CD4-positive, alpha-beta memory T cell (primary cell): Measurements from ENCODE around the gene NODAL. TPM values are rescaled to one million over a fixed set of nuclear protein-coding genes. Genes with fewer than 3 reads are reported as not detected.

Experiments used
- CTCF ChIA-PET: fragments of 350-600 bp; sonication (Branson Sonifier 250); formaldehyde crosslinking; loops from one replicate; lab custom pipeline; 2021; ENCODE audit warnings: inconsistent platforms; ENCODE audit not compliant: partially characterized antibody; lab: Charles Lee
- POLR2A ChIA-PET: fragments of 350-600 bp; sonication (Branson Sonifier 250); formaldehyde crosslinking; loops from one replicate; lab custom pipeline; 2021; ENCODE audit not compliant: partially characterized antibody; lab: Charles Lee
- DNase-seq, 5 donors: peaks; one replicate each; pipeline versions ENCODE4 v3.0.0 to v3.0.0-alpha.2; 2020 to 2022; ENCODE audit warnings: mixed read lengths in 1 of 5
- H3K27ac ChIP-seq: one replicate; pipeline ENCODE4 v1.7.0; 2013; ENCODE audit warnings: low read depth, low read length
- H3K27me3 ChIP-seq: 2 replicates; pipeline ENCODE4 v1.7.0; 2013; ENCODE audit warnings: mild to moderate bottlenecking, low read length, moderate library complexity; ENCODE audit not compliant: insufficient read depth
- H3K36me3 ChIP-seq: 2 replicates; pipeline ENCODE4 v1.7.0; 2013; ENCODE audit warnings: mild to moderate bottlenecking, low read length, moderate library complexity; ENCODE audit not compliant: insufficient read depth
- H3K4me1 ChIP-seq: 2 replicates; pipeline ENCODE4 v1.7.0; 2013; ENCODE audit warnings: mild to moderate bottlenecking, low read length, moderate library complexity; ENCODE audit not compliant: insufficient read depth
- H3K4me3 ChIP-seq, 2 donors: one replicate each; pipeline ENCODE4 v1.7.0; 2013; ENCODE audit warnings: low read length in 2 of 2, mild to moderate bottlenecking in 1 of 2
- H3K9me3 ChIP-seq, 2 donors: one replicate each; pipeline ENCODE4 v1.7.0; 2013; ENCODE audit warnings: low read length in 2 of 2, control low read depth in 1 of 2; ENCODE audit not compliant: control insufficient read depth in 1 of 2
- H3K27ac Mint-ChIP-seq, 7 donors: one replicate each; pipeline ENCODE4 v1.8.0; 2020 to 2021; ENCODE audit warnings: mixed read lengths in 7 of 7, mild to moderate bottlenecking in 6 of 7, inconsistent platforms in 3 of 7, moderate library complexity in 3 of 7
- H3K27me3 Mint-ChIP-seq, 2 donors: one replicate each; pipeline ENCODE4 v1.8.0; 2020 to 2021; ENCODE audit warnings: mixed read lengths in 2 of 2
- H3K36me3 Mint-ChIP-seq, 2 donors: one replicate each; pipeline ENCODE4 v1.8.0; 2020 to 2021; ENCODE audit warnings: mixed read lengths in 2 of 2, inconsistent platforms in 1 of 2, mild to moderate bottlenecking in 1 of 2
- H3K4me1 Mint-ChIP-seq, 4 donors: one replicate each; pipeline ENCODE4 v1.8.0; 2020 to 2021; ENCODE audit warnings: mixed read lengths in 4 of 4, mild to moderate bottlenecking in 1 of 4
- H3K4me3 Mint-ChIP-seq, 8 donors: one replicate each; pipeline ENCODE4 v1.8.0; 2020 to 2021; ENCODE audit warnings: mixed read lengths in 8 of 8, mild to moderate bottlenecking in 7 of 8, moderate library complexity in 6 of 8, inconsistent platforms in 3 of 8
- H3K9me3 Mint-ChIP-seq, 8 donors: one replicate each; pipeline ENCODE4 v1.8.0; 2020 to 2021; ENCODE audit warnings: mixed read lengths in 8 of 8, mild to moderate bottlenecking in 5 of 8, inconsistent platforms in 3 of 8, moderate library complexity in 1 of 8
- intact Hi-C: fragments of 100-400 bp; cut with micrococcal nuclease; formaldehyde crosslinking; loops from one replicate; pipeline ENCODE4 v1.15.1; 2023
- polyA plus RNA-seq, 2 donors: library from polyadenylated mRNA; unstranded; fragments of 300-500 nt; fragmentation: Illumina TruSeq; gene quantifications; one replicate each; pipeline ENCODE4 v1.2.3, GENCODE V29; 2021
- total RNA-seq, 2 experiments: library from RNA; stranded (reverse); gene quantifications; one replicate each; pipeline ENCODE4 v1.2.3, GENCODE V29; 2021

NODAL gene
- total and polyA plus RNA-seq, 4 experiments from 2014 or later: 0.19 TPM; not detected in 3

DNA sequence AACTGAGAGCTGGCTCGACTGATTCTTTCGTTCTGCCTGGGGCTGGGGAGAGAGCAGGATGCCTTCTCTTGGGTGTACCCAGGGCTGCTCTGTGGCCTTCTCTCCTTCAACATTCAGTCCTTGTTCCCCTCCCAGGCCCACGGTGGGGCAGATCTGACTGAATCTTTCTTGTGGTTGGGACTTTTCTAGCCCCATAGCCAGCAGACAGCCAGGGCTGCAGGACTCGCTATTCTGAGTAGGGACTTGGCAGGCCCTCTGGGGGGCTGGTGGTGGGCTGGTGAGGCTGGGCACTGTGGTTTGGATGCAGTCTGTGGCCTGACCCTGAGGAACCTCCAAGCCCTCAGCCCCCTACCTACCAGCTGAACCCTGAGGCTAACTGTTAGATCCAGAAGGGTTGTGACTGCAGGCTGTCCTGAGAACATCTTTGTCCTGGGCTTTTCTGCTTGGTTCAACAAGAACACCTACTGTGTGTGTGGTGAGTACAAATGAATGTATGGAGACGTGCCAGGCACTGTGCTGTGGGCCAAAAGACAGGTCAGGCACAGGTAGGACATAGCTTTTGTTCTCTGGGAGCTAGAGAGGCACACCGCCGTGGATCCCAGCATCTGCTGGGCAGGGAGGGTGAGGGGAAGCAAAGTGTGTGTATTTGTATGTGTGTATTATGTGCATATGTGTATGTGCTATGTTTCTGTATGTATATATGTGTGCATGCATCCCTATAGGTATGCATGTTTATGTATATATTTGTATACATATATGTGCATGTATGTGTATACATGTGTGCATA is 35.0 kb upstream of the NODAL start:
- Histone ChIP-seq H3K36me3 (no peaks in the 10 kb centered on the region), H3K4me1 (peaks cover 50% of the 10 kb centered on the region), H3K27ac (no peak overlapping the region), H3K4me3 (no peak overlapping the region), H3K9me3 (no peaks in the 10 kb centered on the region), H3K27me3 (no peaks in the 10 kb centered on the region)
- ChIA-PET CTCF (interaction anchor here (0.8 to 1.4 kb wide), 4 partner anchors 14 to 112 kb away, joined by 3 to 7 read pairs (median 4); no protein-coding TSS in a partner anchor), POLR2A (interaction anchor here (1.0 to 2.7 kb wide), 5 partner anchors 18 to 95 kb away, joined by 3 to 11 read pairs (median 3); partner anchors contain the start of gene EIF4EBP2)
- no peaks in the 10 kb centered on the region for H3K9me3 Mint-ChIP-seq
- no peak for DNase-seq
- peaks cover 1 to 2% of the 10 kb centered on the region in 2 donors for H3K27me3 Mint-ChIP-seq
- peaks cover 27 to 53% (median 43%) of the 10 kb centered on the region in 4 donors for H3K4me1 Mint-ChIP-seq
- H3K36me3 Mint-ChIP-seq: no peaks in the 10 kb centered on the region
- intact Hi-C loops: loop anchor here (1.0 to 5.0 kb wide), 3 partner anchors 15 to 244 kb away; partner anchors contain the start of genes EIF4EBP2 and PPA1
- peak overlapping the region in 5 of 7 donors; percentile 25 to 95 (median 62) for H3K27ac Mint-ChIP-seq
- H3K4me3 Mint-ChIP-seq: peak overlapping the region in 4 of 8 donors; percentile 43 to 85 (median 66)

GRCh38 chr10:70475661-70476060 is 34.2 kb upstream of the NODAL start:
- no peak overlapping the region for H3K27ac ChIP-seq
- Mint-ChIP-seq H3K27me3 (peaks cover 1 to 2% of the 10 kb centered on the region in 2 donors), H3K36me3 (no peaks in the 10 kb centered on the region), H3K4me1 (peaks cover 25 to 50% (median 38%) of the 10 kb centered on the region in 4 donors), H3K4me3 (no peak overlapping the region), H3K9me3 (no peaks in the 10 kb centered on the region), H3K27ac (peak overlapping the region in 1 of 7 donors; percentile 52)
- intact Hi-C loops: loop anchor here (2.0 to 5.0 kb wide), 2 partner anchors 73 to 243 kb away; partner anchors contain the start of genes EIF4EBP2 and PPA1
- H3K4me3 ChIP-seq: no peak overlapping the region
- DNase-seq: no peak
- ChIA-PET POLR2A (no interaction called here), CTCF (interaction anchor here (1.2 to 1.4 kb wide), 3 partner anchors 15 to 111 kb away, joined by 3 read pairs; no protein-coding TSS in a partner anchor)
- H3K4me1 ChIP-seq: peaks cover 46% of the 10 kb centered on the region
- H3K9me3 ChIP-seq: no peaks in the 10 kb centered on the region
- no peaks in the 10 kb centered on the region for H3K27me3 ChIP-seq
- H3K36me3 ChIP-seq: no peaks in the 10 kb centered on the region

DNA sequence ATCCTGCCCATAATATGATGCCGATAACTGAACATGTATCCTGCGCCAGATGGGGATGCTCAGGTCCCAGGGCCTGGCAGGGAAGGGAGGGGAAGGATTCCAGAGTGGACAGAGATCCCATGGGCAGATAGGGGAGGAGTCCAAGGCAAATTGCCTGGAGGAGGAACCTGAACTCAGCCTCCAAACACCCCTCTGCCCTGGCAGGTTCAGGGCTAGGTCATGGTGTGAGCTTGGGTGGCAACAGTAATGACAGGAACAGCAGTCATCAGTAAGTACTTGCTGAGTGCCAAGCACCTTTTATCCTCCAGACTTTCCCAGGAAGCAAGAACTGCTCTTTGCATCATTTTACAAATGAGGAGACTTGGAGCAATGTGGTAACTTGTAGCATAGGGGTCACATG is 33.3 kb upstream of the NODAL start:
- Mint-ChIP-seq H3K4me3 (peak overlapping the region in 1 of 8 donors; percentile 3), H3K36me3 (no peaks in the 10 kb centered on the region), H3K27me3 (peaks cover 0 to 2% of the 10 kb centered on the region in 2 donors), H3K4me1 (peaks cover 16 to 41% (median 29%) of the 10 kb centered on the region in 4 donors), H3K27ac (peak overlapping the region in 1 of 7 donors; percentile 52), H3K9me3 (no peaks in the 10 kb centered on the region)
- peaks cover 37% of the 10 kb centered on the region for H3K4me1 ChIP-seq
- H3K36me3 ChIP-seq: no peaks in the 10 kb centered on the region
- no peak for DNase-seq
- ChIA-PET POLR2A (no interaction called here), CTCF (interaction anchor here (1.3 kb wide), 1 partner anchor 14 kb away, joined by 3 read pairs; no protein-coding TSS in a partner anchor)
- no peaks in the 10 kb centered on the region for H3K9me3 ChIP-seq
- no peak overlapping the region for H3K27ac ChIP-seq
- H3K4me3 ChIP-seq: no peak overlapping the region
- intact Hi-C loops: loop anchor here (5.0 kb wide), 1 partner anchor 72 kb away; the partner anchor contains the start of gene EIF4EBP2
- no peaks in the 10 kb centered on the region for H3K27me3 ChIP-seq

DNA sequence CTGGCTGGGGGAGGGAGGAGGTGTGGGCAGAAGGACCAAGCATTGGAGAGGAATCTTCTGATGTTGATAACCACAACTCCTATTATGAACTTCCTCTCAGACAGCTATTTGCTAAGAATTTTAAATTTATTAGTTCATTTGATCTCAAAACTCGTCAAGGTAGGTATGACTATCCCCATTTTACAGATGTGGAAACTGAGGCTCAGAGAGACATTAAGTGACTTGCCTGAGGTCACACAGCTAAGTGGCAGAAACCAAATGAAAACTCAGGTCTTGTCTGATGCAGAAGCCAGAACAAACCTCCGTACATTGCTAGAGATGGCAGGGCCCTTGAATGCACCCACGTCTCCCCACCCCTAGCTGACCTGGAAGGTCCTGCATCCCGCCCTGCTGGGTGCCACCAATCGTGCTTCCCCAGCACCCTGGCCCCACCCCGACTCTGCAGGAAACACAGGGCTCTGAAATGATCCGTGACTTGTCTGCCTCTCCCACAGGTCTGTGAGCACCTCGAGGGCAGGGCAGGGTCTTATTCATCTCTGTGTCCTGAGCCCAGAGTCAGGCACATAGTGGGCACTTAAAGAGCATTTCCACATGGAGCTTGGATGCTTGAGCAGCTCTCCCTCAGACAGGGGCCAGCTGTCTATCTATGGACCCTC is 31.4 kb upstream of the NODAL start:
- H3K36me3 ChIP-seq: no peaks in the 10 kb centered on the region
- no peaks in the 10 kb centered on the region for H3K36me3 Mint-ChIP-seq
- ChIA-PET CTCF (interaction anchor here (1.0 kb wide), 1 partner anchor 9 kb away, joined by 3 read pairs; no protein-coding TSS in a partner anchor), POLR2A (no interaction called here)
- no peaks in the 10 kb centered on the region for H3K9me3 ChIP-seq
- no peaks in the 10 kb centered on the region for H3K9me3 Mint-ChIP-seq
- peaks cover 14 to 30% (median 22%) of the 10 kb centered on the region in 4 donors for H3K4me1 Mint-ChIP-seq
- H3K27ac ChIP-seq: no peak overlapping the region
- no peak for DNase-seq
- no peak overlapping the region for H3K4me3 ChIP-seq
- H3K27me3 Mint-ChIP-seq: peaks cover 0 to 2% of the 10 kb centered on the region in 2 donors
- intact Hi-C loops: no loop called here
- H3K27ac Mint-ChIP-seq: no peak overlapping the region
- H3K4me1 ChIP-seq: peaks cover 21% of the 10 kb centered on the region
- H3K4me3 Mint-ChIP-seq: no peak overlapping the region
- H3K27me3 ChIP-seq: no peaks in the 10 kb centered on the region

GRCh38 chr10:70466951-70467350 is 25.5 kb upstream of the NODAL start:
- Mint-ChIP-seq H3K9me3 (no peaks in the 10 kb centered on the region), H3K27me3 (no peaks in the 10 kb centered on the region), H3K36me3 (no peaks in the 10 kb centered on the region), H3K27ac (no peak overlapping the region), H3K4me1 (no peaks in the 10 kb centered on the region), H3K4me3 (no peak overlapping the region)
- intact Hi-C loops: no loop called here
- ChIA-PET POLR2A (no interaction called here), CTCF (no interaction called here)
- H3K4me1 ChIP-seq: no peaks in the 10 kb centered on the region
- no peak overlapping the region for H3K27ac ChIP-seq
- no peaks in the 10 kb centered on the region for H3K9me3 ChIP-seq
- H3K27me3 ChIP-seq: no peaks in the 10 kb centered on the region
- no peak for DNase-seq
- no peaks in the 10 kb centered on the region for H3K36me3 ChIP-seq
- H3K4me3 ChIP-seq: no peak overlapping the region

DNA sequence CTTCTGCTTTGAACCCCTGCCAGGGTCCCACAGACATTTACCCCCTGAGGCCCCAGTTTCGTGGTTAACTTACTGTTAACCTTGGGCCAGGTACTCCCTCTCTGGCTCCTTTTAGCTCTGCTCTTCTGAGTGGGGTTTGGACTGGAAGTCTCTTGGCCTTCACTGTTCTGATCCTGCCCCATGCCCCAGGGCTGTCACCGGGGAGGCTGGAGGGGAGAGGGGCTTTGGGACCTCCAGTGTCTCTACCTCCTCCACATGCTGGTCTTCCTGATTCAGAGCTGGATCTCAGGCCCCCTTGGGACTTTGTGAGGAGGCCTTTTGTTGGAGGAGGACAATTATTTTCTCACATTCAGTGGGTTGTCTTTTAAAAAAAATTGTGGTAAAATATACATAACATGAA is 24.4 kb upstream of the NODAL start:
- Mint-ChIP-seq H3K4me1 (peaks cover 0 to 4% (median 0%) of the 10 kb centered on the region in 4 donors), H3K9me3 (no peaks in the 10 kb centered on the region), H3K27ac (no peak overlapping the region), H3K36me3 (no peaks in the 10 kb centered on the region), H3K4me3 (no peak overlapping the region), H3K27me3 (peaks cover 2 to 4% of the 10 kb centered on the region in 2 donors)
- H3K36me3 ChIP-seq: no peaks in the 10 kb centered on the region
- no peak overlapping the region for H3K27ac ChIP-seq
- no peaks in the 10 kb centered on the region for H3K9me3 ChIP-seq
- no peaks in the 10 kb centered on the region for H3K4me1 ChIP-seq
- intact Hi-C loops: no loop called here
- H3K4me3 ChIP-seq: no peak overlapping the region
- H3K27me3 ChIP-seq: no peaks in the 10 kb centered on the region
- POLR2A ChIA-PET: no interaction called here
- CTCF ChIA-PET: no interaction called here
- no peak for DNase-seq

- no peak overlapping the region for H3K4me3 ChIP-seq
- Mint-ChIP-seq H3K4me1 (peaks cover 0 to 4% (median 0%) of the 10 kb centered on the region in 4 donors), H3K4me3 (no peak overlapping the region), H3K27ac (no peak overlapping the region), H3K36me3 (no peaks in the 10 kb centered on the region), H3K27me3 (peaks cover 3 to 7% of the 10 kb centered on the region in 2 donors), H3K9me3 (no peaks in the 10 kb centered on the region)
- DNase-seq: no peak
- intact Hi-C loops: no loop called here
- H3K4me1 ChIP-seq: no peaks in the 10 kb centered on the region
- H3K27ac ChIP-seq: no peak overlapping the region
- H3K9me3 ChIP-seq: no peaks in the 10 kb centered on the region
- ChIA-PET CTCF (no interaction called here), POLR2A (no interaction called here)
- no peaks in the 10 kb centered on the region for H3K27me3 ChIP-seq
- H3K36me3 ChIP-seq: no peaks in the 10 kb centered on the region
Measured at GRCh38 chr10:70465278-70465677, 23.8 kb upstream of the NODAL start.
